ENCODE measurements around the gene THOC5. TPM values are rescaled to one million over a fixed set of nuclear protein-coding genes. Genes with fewer than 3 reads are reported as not detected.

THOC5 gene
- total and polyA plus RNA-seq, 2 of the 4 experiments (the other 2 are of a cell fraction): 68.4 to 73.7 TPM

GRCh38 chr22:29581799-29582198 is 28.2 kb upstream of the THOC5 start:
- Histone ChIP-seq H3K18ac (ENCODE audit: low read depth, low read length) (no peak overlapping the region), H2AK9ac (replicated peaks; ENCODE audit: low read depth, low read length, poor library complexity) (no peak overlapping the region), H3K27me3 (ENCODE audit: control insufficient read depth, insufficient read depth, low read length) (no peaks in the 10 kb centered on the region), H3K4me3 (ENCODE audit: insufficient read depth, low read depth, low read length) (no peak overlapping the region), H3K36me3 (ENCODE audit: control insufficient read depth, insufficient read depth, low read length) (no peaks in the 10 kb centered on the region), H3K9me1 (ENCODE audit: insufficient read depth, low read length) (peaks cover 11% of the 10 kb centered on the region), H3K4me2 (ENCODE audit: low read depth, low read length) (no peak overlapping the region), H3K14ac (replicated peaks; ENCODE audit: low read depth, low read length) (no peak overlapping the region), H3K23ac (ENCODE audit: low read depth, low read length) (no peak overlapping the region), H4K20me1 (ENCODE audit: insufficient read depth, low read length) (no peaks in the 10 kb centered on the region), H4K91ac (ENCODE audit: insufficient read depth, low read depth, low read length) (no peak overlapping the region), H2AFZ (replicated peaks; ENCODE audit: low read length, poor library complexity) (no peak overlapping the region), H3K9me3 (ENCODE audit: control insufficient read depth, insufficient read depth, low read length) (no peaks in the 10 kb centered on the region), H2BK5ac (ENCODE audit: low read depth, low read length, poor library complexity, severe bottlenecking) (no peak overlapping the region), H3K4me1 (ENCODE audit: control insufficient read depth, insufficient read depth, low read length) (peaks cover 2% of the 10 kb centered on the region), H3K79me1 (ENCODE audit: low read depth in 1 of 2, low read length in 2 of 2) (peaks cover 12 to 17% of the 10 kb centered on the region in 2 experiments; a peak in 3 of 4 replicates), H3K56ac (ENCODE audit: extremely low read depth, insufficient read depth, low read length) (no peak overlapping the region), H2BK15ac (ENCODE audit: low read depth, low read length) (no peak overlapping the region), H4K8ac (ENCODE audit: low read depth in 2 of 2, low read length in 2 of 2) (no peak overlapping the region), H3K9ac (ENCODE audit: low read depth, low read length) (no peak overlapping the region), H3K4ac (ENCODE audit: low read depth, low read length) (no peak overlapping the region), H3K27ac (ENCODE audit: insufficient read depth, low read length) (no peak overlapping the region), H2BK20ac (ENCODE audit: low read depth, low read length) (no peak overlapping the region), H2AK5ac (ENCODE audit: low read depth, low read length) (no peak overlapping the region), H4K5ac (ENCODE audit: low read depth, low read length) (no peak overlapping the region), H2BK120ac (ENCODE audit: low read depth, low read length) (no peak overlapping the region)
- ChIA-PET POLR2A (ENCODE audit: unreplicated experiment) (no interaction called here), CTCF (no interaction called here)
- dilution Hi-C loops (cut with HindIII; ENCODE audit: low sequenced_read_pairs, unreplicated experiment) (no loop called here), in situ Hi-C loops (cut with MboI; ENCODE audit: low sequenced_read_pairs) (no loop called here), intact Hi-C loops (cut with micrococcal nuclease) (no loop called here)
- ATAC-seq (ENCODE audit: low read depth) (no peak), DNase-seq (no peak)
- TF ChIP-seq MAFK (IDR thresholded peaks at IDR 0.05; ENCODE audit: low read depth, low read length) (no peak), MXI1 (IDR thresholded peaks at IDR 0.05; ENCODE audit: borderline replicate concordance, low read depth, low read length) (no peak), FOS (IDR thresholded peaks at IDR 0.05; ENCODE audit: low read depth, low read length) (no peak), NFE2L2 (IDR thresholded peaks at IDR 0.05; ENCODE audit: low read depth, low read length) (no peak), SMC3 (IDR thresholded peaks at IDR 0.05; ENCODE audit: low read depth, low read length) (no peak), POLR2A (IDR thresholded peaks at IDR 0.05; ENCODE audit: low read depth, low read length) (no peak), BHLHE40 (IDR thresholded peaks at IDR 0.05; ENCODE audit: low read depth, low read length) (no peak), CHD1 (IDR thresholded peaks at IDR 0.05; ENCODE audit: low read depth, low read length) (no peak), RCOR1 (IDR thresholded peaks at IDR 0.05; ENCODE audit: insufficient replicate concordance, low read length) (no peak)
- TF ChIP-seq, protein P1, sequence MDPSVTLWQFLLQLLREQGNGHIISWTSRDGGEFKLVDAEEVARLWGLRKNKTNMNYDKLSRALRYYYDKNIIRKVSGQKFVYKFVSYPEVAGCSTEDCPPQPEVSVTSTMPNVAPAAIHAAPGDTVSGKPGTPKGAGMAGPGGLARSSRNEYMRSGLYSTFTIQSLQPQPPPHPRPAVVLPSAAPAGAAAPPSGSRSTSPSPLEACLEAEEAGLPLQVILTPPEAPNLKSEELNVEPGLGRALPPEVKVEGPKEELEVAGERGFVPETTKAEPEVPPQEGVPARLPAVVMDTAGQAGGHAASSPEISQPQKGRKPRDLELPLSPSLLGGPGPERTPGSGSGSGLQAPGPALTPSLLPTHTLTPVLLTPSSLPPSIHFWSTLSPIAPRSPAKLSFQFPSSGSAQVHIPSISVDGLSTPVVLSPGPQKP (IDR thresholded peaks at IDR 0.05; ENCODE audit: borderline replicate concordance, low read depth, low read length): no peak
- TF ChIP-seq, protein P2, sequence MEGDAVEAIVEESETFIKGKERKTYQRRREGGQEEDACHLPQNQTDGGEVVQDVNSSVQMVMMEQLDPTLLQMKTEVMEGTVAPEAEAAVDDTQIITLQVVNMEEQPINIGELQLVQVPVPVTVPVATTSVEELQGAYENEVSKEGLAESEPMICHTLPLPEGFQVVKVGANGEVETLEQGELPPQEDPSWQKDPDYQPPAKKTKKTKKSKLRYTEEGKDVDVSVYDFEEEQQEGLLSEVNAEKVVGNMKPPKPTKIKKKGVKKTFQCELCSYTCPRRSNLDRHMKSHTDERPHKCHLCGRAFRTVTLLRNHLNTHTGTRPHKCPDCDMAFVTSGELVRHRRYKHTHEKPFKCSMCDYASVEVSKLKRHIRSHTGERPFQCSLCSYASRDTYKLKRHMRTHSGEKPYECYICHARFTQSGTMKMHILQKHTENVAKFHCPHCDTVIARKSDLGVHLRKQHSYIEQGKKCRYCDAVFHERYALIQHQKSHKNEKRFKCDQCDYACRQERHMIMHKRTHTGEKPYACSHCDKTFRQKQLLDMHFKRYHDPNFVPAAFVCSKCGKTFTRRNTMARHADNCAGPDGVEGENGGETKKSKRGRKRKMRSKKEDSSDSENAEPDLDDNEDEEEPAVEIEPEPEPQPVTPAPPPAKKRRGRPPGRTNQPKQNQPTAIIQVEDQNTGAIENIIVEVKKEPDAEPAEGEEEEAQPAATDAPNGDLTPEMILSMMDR (conservative IDR thresholded peaks at IDR 0.05; ENCODE audit: low read depth, low read length): no peak
- 93% methylated on average over 8 of the region's 12 CpGs; no CpG with 5 or more reads in 1 of the 2 experiments for WGBS, 2 experiments (ENCODE audit: extremely low coverage in 2 of 2, insufficient read length in 1 of 2)
- no TSS peak for BruUV-seq (replicated peaks)
